Activated naive CD8-positive, alpha-beta T cell treated with anti-CD3 and anti-CD28 coated beads, Interleukin-2, amount 10 ng/mL, durations not matched to agents 7 days and 5 days (primary cell): ENCODE results near the gene ANKRD36C. TPM values are rescaled to one million over a fixed set of nuclear protein-coding genes. Genes with fewer than 3 reads are reported as not detected.
"Not testable (repeated sequence)": the region's sequence is repeated elsewhere in the genome, so short reads cannot be mapped to it uniquely, and the experiment has no call there.

Experiments
- ATAC-seq: fragments of 150-1000 bp; cut with Tn5 transposase; one replicate; pipeline ENCODE4 v1.10.0; 2021; ENCODE audit warnings: low read depth, moderate library complexity
- POLR2A ChIA-PET: fragments of 350-600 bp; sonication (Branson Sonifier 250); formaldehyde crosslinking; loops from one replicate; lab custom pipeline; 2021; ENCODE audit warnings: antibody characterized with exemption; lab: Charles Lee
- DNase-seq: peaks from one replicate; pipeline ENCODE4 v3.0.0; 2021
- H3K27ac Mint-ChIP-seq: one replicate; pipeline ENCODE4 v1.8.0; 2022; ENCODE audit warnings: mild to moderate bottlenecking, mixed read lengths
- H3K27me3 Mint-ChIP-seq: one replicate; pipeline ENCODE4 v1.8.0; 2022; ENCODE audit warnings: mild to moderate bottlenecking, moderate library complexity, mixed read lengths
- H3K36me3 Mint-ChIP-seq: one replicate; pipeline ENCODE4 v1.8.0; 2021; ENCODE audit warnings: mild to moderate bottlenecking, mixed read lengths
- H3K4me1 Mint-ChIP-seq: one replicate; pipeline ENCODE4 v1.8.0; 2021; ENCODE audit warnings: mixed read lengths
- H3K4me3 Mint-ChIP-seq: one replicate; pipeline ENCODE4 v1.8.0; 2022; ENCODE audit warnings: mild to moderate bottlenecking, moderate library complexity, mixed read lengths
- H3K9me3 Mint-ChIP-seq: one replicate; pipeline ENCODE4 v1.8.0; 2021; ENCODE audit warnings: mixed read lengths
- total RNA-seq, 2 experiments: library from RNA; stranded (reverse); gene quantifications; one replicate each; pipeline ENCODE4 v1.2.3, GENCODE V29; 2021

The ANKRD36C gene
- total RNA-seq, 2 experiments from 2014 or later: 87.0 to 89.7 TPM

GRCh38 chr2:95799892-95800291, 191.7 kb downstream of the ANKRD36C start:
- Mint-ChIP-seq H3K9me3 (peaks cover 12% of the 10 kb centered on the region), H3K27ac (no peak overlapping the region), H3K36me3 (peaks cover 5% of the 10 kb centered on the region), H3K4me3 (no peak overlapping the region), H3K4me1 (no peaks in the 10 kb centered on the region), H3K27me3 (no peaks in the 10 kb centered on the region)
- DNase-seq (no peak), ATAC-seq (no peak)
- POLR2A ChIA-PET: no interaction called here

- H3K4me3 Mint-ChIP-seq, H3K27me3 Mint-ChIP-seq, POLR2A ChIA-PET, H3K27ac Mint-ChIP-seq, H3K4me1 Mint-ChIP-seq, H3K9me3 Mint-ChIP-seq, H3K36me3 Mint-ChIP-seq, ATAC-seq, DNase-seq: not testable (repeated sequence)
Observed at GRCh38 chr2:95799147-95799889, 192.3 kb downstream of the ANKRD36C start.

GRCh38 chr2:95796249-95797099, 195.2 kb downstream of the ANKRD36C start:
- H3K27ac Mint-ChIP-seq, H3K27me3 Mint-ChIP-seq, H3K4me3 Mint-ChIP-seq, H3K9me3 Mint-ChIP-seq, H3K4me1 Mint-ChIP-seq, ATAC-seq, DNase-seq, H3K36me3 Mint-ChIP-seq, POLR2A ChIA-PET: not testable (repeated sequence)

- DNase-seq, POLR2A ChIA-PET, H3K4me1 Mint-ChIP-seq, ATAC-seq, H3K27me3 Mint-ChIP-seq, H3K4me3 Mint-ChIP-seq, H3K9me3 Mint-ChIP-seq, H3K36me3 Mint-ChIP-seq, H3K27ac Mint-ChIP-seq: not testable (repeated sequence)
Observed at GRCh38 chr2:95793970-95794369, 197.7 kb downstream of the ANKRD36C start.

GRCh38 chr2:95790180-95790579, 201.4 kb downstream of the ANKRD36C start:
- H3K4me3 Mint-ChIP-seq, H3K4me1 Mint-ChIP-seq, H3K36me3 Mint-ChIP-seq, DNase-seq, ATAC-seq, H3K27me3 Mint-ChIP-seq, H3K27ac Mint-ChIP-seq, H3K9me3 Mint-ChIP-seq, POLR2A ChIA-PET: not testable (repeated sequence)

GRCh38 chr2:95789385-95789784, 202.2 kb downstream of the ANKRD36C start:
- H3K36me3 Mint-ChIP-seq, POLR2A ChIA-PET, H3K9me3 Mint-ChIP-seq, H3K27me3 Mint-ChIP-seq, DNase-seq, H3K27ac Mint-ChIP-seq, H3K4me3 Mint-ChIP-seq, H3K4me1 Mint-ChIP-seq: not testable (repeated sequence)
- ATAC-seq: peak; percentile 70

GRCh38 chr2:95788642-95789041, 203.0 kb downstream of the ANKRD36C start:
- ATAC-seq, DNase-seq, H3K27ac Mint-ChIP-seq, H3K4me1 Mint-ChIP-seq, POLR2A ChIA-PET, H3K9me3 Mint-ChIP-seq, H3K36me3 Mint-ChIP-seq, H3K27me3 Mint-ChIP-seq, H3K4me3 Mint-ChIP-seq: not testable (repeated sequence)

Other genes with a start within 250 kb of the ANKRD36C start
- 10 to 100 TPM; 14.0 to 15.0 TPM for gene GPAT2, start 43.1 kb upstream of the ANKRD36C start, total RNA-seq
- gene ADRA2B, start 124.7 kb upstream of the ANKRD36C start, total RNA-seq: under 1 TPM; 0.17 to 0.26 TPM
- gene ASTL, start 146.7 kb upstream of the ANKRD36C start, total RNA-seq: 10 to 100 TPM; 12.2 to 14.7 TPM
- 10 to 100 TPM; 47.7 to 50.2 TPM for gene DUSP2, start 153.6 kb upstream of the ANKRD36C start, total RNA-seq
- 100 to 1,000 TPM; 105 to 114 TPM for gene STARD7, start 217.0 kb upstream of the ANKRD36C start, total RNA-seq